Measurements from ENCODE around the gene FOXK1.

FOXK1 gene

GRCh38 chr7:4747013-4747412, 64.9 kb downstream of the FOXK1 start:
- FAIRE-seq = no peak

- FAIRE-seq = no peak
Observed at GRCh38 chr7:4747746-4748145, 65.7 kb downstream of the FOXK1 start.

DNA sequence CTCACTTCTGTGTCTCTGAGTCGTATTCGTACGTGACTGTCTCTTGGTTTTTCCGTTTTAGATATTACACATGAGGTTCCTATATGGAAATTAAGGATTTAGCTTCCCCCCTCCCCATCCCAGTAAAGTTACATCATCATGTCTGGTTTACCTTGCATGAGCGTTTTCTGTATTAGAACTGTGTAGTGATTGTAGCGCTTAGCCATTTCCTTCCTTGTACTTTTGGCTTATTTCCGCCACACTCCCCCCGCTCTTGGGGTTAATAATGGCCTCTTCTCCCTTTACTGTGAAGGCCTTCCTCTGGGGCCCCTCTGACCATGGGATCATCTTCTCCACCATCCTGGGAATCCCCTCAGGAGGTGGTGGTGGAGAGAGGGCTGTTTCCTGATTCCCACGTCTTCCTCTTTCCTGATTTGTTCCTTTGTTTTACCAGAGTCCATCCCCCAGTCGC, 66.2 kb downstream of the FOXK1 start:
- no peak for FAIRE-seq

DNA sequence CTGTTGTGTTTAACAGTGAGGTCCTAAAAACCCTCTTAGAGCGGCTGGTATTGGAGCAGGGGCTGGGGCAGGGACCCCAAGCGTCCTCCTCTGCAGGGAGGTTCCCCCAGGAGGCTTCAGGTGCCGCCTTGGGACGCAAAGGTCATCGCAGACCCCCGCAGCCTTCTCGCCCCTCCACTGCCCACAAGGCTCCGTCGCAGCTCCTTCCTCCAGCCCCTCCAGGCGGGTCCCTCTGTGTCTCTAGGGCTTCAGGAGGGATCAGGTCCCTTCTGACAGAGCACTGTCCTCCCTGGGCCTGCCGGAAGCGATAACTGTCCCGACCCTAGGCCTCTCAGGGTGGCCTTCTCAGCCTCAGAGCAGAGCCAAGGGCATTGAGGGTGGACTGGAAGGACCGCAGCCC, 67.3 kb downstream of the FOXK1 start:
- FAIRE-seq = no peak

DNA sequence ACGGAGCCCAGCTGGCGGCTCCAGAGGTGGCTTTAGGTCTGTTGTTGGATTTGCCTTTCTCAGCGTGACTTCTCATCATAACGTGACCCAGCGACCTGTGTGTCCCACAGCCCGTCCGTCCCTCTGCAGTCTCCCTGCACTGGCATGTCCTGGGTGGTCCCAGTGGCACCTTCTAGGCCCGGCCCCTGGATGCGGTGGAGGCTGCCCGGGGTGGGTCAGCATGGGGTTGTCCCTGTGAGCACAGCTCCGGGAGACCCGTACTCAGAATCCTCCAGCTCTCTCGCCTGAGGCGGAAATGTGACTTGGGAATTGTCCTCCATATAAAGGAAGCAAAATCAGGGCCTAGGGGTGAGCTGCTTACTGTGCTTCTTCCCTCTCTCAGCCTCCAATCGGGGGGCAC, 67.7 kb downstream of the FOXK1 start:
- no peak for FAIRE-seq

DNA sequence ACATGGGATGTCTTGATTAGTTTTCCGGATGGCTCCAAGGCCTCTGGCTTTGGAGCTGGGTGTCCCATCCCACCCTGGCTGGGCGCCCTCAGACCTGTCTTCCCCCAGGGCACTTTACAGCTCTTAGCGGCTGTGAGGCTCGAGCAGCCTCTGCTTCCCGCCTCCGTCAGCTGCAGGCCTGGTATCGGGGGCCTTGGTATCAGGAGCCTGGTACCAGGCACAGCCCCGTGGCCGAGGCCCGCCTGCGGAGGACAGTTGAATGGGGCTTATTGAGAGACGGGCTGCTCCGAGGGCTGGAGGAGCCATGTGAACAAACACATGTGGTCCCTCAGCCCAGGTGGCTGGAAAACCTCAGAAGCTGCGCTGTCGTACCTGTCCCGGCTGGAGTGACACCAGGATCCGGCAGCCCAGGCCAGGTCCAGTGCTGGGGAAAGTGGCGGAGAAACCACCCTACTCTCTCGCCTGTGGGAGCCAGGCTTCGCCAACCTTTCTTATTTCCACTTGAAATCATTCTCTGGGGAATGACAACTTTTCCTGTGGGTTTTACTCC, 69.4 kb downstream of the FOXK1 start:
- FAIRE-seq = no peak

DNA sequence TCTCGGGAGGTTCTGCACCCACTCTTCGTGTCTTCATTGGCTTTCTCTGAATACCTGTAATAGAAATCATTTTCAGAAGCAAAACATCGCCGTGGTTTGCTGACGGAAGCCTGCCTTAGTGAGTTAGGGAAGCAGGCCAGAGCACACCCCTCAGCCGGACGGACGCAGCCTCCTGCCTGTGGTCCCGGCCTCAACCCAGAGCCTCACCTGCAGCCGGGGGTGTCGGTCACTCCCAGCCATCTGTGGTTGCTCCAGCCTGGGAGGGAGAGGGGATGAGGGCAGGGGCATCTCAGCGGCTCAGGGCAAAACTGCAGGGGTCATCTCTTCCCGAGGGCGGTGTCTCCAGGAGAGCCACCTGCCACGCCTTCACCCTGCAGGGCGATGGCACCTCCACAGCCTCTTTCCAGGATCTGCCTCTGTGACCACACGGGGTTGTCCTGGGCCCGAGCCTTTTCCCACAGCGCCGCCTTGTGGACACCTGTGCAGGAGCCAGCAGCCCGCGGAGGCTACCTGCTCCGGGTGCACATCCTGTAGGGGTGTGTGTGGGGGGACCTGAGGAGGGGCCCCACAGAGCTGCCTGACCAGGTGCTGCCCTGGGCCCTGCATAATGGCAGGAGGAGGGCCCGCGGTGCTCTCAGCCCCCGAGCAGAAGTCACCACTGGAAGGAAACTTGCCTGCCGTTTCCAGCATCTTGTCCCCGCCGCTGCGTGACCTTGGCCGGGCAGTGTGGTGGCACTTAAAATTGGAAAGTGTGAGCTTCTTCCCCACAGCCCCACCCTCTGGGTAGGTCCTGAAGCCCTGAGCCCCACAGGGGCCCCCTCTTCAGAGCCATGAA, 71.7 kb downstream of the FOXK1 start:
- no peak for FAIRE-seq

DNA sequence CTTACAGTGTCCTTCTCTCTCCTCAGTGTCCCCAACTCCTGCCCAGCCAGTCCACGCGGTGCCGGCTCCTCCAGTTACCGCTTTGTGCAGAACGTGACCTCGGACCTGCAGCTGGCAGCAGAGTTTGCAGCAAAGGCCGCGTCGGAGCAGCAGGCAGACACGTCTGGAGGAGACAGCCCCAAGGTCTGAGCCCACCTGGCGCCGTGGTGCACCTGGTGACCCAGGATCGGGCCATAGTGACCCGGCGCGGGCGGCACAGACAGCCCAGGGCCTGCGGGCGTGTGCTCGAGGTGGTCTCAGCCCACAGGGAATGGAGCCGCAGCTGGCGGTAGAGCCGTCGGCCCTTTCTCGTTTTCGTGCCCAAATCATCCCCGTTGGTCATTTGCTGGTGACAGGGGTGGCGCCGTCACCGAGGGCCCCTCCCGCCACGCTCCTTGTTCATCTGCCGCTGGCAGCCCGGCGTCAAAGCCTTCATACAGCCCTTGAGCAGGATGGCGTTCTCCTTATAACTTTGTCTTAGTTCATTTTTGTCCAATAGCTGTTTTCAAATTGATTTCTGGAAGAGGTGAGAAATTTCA, 72.4 kb downstream of the FOXK1 start:
- FAIRE-seq = no peak

DNA sequence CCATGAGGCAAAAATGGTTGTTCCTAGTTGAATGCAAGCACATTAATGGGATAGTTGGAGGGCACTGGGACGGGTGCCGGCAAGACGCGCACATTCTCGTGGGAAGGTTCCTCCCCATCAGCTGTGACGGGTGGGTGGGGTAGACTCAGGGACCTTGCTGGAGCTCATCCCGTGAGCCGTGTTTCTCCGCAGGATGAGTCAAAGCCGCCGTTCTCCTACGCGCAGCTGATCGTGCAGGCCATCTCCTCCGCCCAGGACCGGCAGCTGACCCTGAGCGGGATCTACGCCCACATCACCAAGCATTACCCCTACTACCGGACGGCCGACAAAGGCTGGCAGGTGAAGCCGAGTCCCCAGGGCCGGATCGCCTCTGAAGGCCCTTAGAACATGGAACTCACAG, 73.0 kb downstream of the FOXK1 start:
- no peak for FAIRE-seq

DNA sequence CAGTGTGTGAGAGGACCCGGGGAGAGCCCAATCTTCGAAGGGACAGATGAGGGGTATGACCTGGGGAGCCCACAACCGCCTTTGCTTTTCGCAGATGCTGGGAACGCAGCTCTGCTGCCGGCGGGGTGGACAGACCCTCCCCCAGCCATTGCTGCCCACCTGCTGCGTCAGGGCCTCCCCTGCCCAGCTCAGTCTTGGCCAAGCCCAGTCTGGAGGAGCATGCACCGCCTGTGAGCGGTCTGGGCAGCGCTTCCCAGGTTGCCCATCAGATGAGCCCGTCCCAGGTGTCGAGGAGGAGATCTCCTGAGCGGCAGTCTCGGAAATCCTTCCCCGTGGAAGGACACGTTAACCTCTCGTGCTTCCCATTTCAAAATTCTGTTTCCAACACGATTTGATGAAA, 76.0 kb downstream of the FOXK1 start:
- FAIRE-seq = no peak

GRCh38 chr7:4758791-4759190, 76.7 kb downstream of the FOXK1 start:
- FAIRE-seq = no peak

DNA sequence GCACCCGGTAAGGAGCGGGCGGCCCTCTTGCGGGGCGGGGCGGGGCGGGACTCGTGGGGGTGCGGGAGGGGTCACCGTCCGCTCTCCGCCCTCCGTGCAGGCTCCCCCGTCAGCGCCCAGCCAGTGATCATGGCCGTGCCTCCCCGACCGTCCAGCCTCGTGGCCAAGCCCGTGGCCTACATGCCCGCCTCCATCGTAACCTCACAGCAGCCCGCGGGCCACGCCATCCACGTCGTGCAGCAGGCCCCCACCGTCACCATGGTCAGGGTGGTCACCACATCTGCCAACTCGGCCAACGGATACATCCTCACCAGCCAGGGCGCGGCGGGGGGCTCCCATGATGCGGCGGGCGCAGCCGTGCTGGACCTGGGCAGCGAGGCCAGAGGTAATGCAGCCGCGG, 77.1 kb downstream of the FOXK1 start:
- FAIRE-seq = no peak

GRCh38 chr7:4760952-4761351, 78.9 kb downstream of the FOXK1 start:
- no peak for FAIRE-seq

GRCh38 chr7:4762121-4763055, 80.3 kb downstream of the FOXK1 start:
- FAIRE-seq = no peak

- no peak for FAIRE-seq
Observed at GRCh38 chr7:4763091-4763793, 81.1 kb downstream of the FOXK1 start.

- FAIRE-seq = no peak
Observed at GRCh38 chr7:4763794-4764185, 81.7 kb downstream of the FOXK1 start.

DNA sequence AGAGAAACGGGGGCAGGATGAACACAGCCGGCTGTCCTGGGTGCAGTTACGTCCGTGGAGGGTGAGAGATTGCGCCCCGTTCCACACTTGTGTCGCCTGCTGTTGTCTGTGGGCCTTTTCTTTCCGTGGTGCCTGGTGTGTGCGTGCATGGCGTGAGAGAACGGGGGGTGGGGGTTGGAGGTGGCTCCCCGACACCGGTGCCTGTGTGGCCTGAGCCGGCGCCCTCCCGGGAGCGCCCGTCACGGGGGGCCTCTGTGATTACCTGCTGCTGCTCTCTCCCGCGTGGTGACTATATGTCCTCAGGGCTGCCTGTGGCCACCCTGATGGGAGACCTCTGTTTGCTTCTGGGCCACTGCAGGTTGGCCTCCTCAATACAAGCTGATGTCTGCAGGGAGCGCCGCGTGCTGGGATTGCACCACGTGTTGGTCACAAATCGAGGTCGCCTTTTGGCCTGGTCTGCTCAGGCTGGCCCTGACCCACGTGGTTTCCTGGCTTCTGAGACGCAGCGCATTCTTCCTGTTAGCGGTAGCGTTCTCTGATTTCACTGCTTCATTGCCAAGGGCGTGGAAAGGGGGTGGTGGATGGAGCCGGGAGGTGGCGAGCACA, 82.4 kb downstream of the FOXK1 start:
- no peak for FAIRE-seq

DNA sequence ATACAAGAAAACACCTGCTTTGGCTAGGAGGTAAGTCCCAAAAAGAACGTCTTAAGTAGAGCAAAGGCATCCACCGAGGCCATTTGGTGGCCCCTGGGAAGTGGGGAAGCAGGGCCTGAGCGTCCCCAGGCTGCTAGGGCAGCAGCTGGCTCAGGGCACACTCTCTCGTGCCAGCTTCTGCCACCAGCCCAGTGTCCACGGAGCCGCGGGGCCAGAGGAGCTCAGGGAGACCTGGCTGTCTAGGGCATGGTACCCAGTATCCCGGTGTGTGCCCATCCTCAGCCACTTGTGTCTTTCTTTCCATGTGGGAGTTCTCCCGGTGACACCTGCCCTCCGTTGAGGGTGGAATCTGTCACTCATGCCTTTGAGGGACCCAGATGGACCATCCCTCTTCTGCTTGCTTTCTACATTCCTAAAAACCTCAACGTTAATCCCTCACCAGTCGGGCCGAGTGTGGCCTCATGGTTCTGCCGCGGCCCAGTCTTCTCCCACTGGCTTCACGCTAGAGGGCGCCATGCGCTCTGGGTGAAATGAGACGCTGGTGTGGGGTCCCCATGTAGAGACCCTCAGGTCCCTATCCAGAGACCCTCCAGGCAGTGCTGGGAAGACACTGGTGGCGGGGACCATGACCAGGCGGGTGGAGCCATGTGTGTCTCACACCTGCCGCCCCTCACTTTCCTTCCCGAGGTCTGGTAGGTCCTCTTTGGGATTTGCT, 83.8 kb downstream of the FOXK1 start:
- no peak for FAIRE-seq

GRCh38 chr7:4766666-4767519, 84.8 kb downstream of the FOXK1 start:
- no peak for FAIRE-seq

Data from TTC549 (cell line).